SK-N-SH (cell line): ENCODE data around the gene PRKN. TPM values are rescaled to one million over a fixed set of nuclear protein-coding genes. Genes with fewer than 3 reads are reported as not detected.

ENCODE experiments used
- CTCF ChIA-PET: fragments of 300-600, 350-600 bp; formaldehyde crosslinking; extraction: SDS; loops from one replicate; lab custom pipeline; 2021; lab: Yijun Ruan, JAX
- POLR2A ChIA-PET: fragments of 350-600 bp; sonication (Branson Sonifier 250); formaldehyde crosslinking; extraction: SDS; loops from one replicate; lab custom pipeline; 2020; ENCODE audit warnings: antibody characterized with exemption, inconsistent platforms; lab: Yijun Ruan, JAX
- DNase-seq: peaks from one replicate; pipeline ENCODE4 v3.0.0; 2012
- H2AFZ ChIP-seq: fragments of 200-600 bp; sonication (generic); 2 replicates; pipeline ENCODE4 v1.8.1; 2016; ENCODE audit warnings: antibody characterized with exemption, mild to moderate bottlenecking, low read depth
- H3F3A ChIP-seq: fragments of 200-600 bp; sonication (generic); replicated peaks from 2 replicates; pipeline ENCODE3; 2016; ENCODE audit warnings: antibody characterized with exemption, mild to moderate bottlenecking; ENCODE audit not compliant: insufficient read depth
- H3K27ac ChIP-seq, 2 experiments: fragments of 200-500 bp in 1 of 2; fragments of 200-600 bp in 1 of 2; sonication (Bioruptor generic) in 1 of 2; sonication (generic), shearing (Covaris generic) in 1 of 2; 2 replicates each; pipeline versions ENCODE4 v1.5.1 to v1.6.1; 2014 to 2016; ENCODE audit warnings: low read depth in 2 of 2, inconsistent platforms in 1 of 2, low read length in 1 of 2, mild to moderate bottlenecking in 1 of 2, mixed read lengths in 1 of 2
- H3K27me3 ChIP-seq: fragments of 200-600 bp; sonication (generic), shearing (Covaris generic); 2 replicates; pipeline ENCODE4 v1.6.1; 2016; ENCODE audit warnings: mixed run types; ENCODE audit not compliant: insufficient read depth
- H3K36me3 ChIP-seq, 2 experiments: fragments of 200-500 bp in 1 of 2; fragments of 200-600 bp in 1 of 2; sonication (Bioruptor generic) in 1 of 2; sonication (generic) in 1 of 2; replicated peaks in 1 of 2; 2 replicates each; pipeline versions ENCODE3 to v1.5.1; 2014 to 2016; ENCODE audit warnings: low read length in 1 of 2, mild to moderate bottlenecking in 1 of 2; ENCODE audit not compliant: insufficient read depth in 2 of 2, control insufficient read depth in 1 of 2
- H3K4me1 ChIP-seq, 2 experiments: fragments of 200-500 bp in 1 of 2; fragments of 200-600 bp in 1 of 2; sonication (Bioruptor generic) in 1 of 2; sonication (generic), shearing (Covaris generic) in 1 of 2; 2 replicates each; pipeline versions ENCODE4 v1.5.1 to v1.6.1; 2014 to 2016; ENCODE audit warnings: low read depth in 1 of 2, low read length in 1 of 2, mixed run types in 1 of 2; ENCODE audit not compliant: insufficient read depth in 2 of 2, control insufficient read depth in 1 of 2
- H3K4me2 ChIP-seq: fragments of 200-600 bp; sonication (generic), shearing (Covaris generic); 2 replicates; pipeline ENCODE4 v1.6.1; 2017; ENCODE audit warnings: mixed run types
- H3K4me3 ChIP-seq, 2 experiments: fragments of 200-500 bp in 1 of 2; fragments of 200-600 bp in 1 of 2; sonication (Bioruptor generic) in 1 of 2; sonication (generic), shearing (Covaris generic) in 1 of 2; 2 replicates each; pipeline versions ENCODE4 v1.5.1 to v1.8.1; 2014 to 2016; ENCODE audit warnings: low read depth in 2 of 2, inconsistent platforms in 1 of 2, low read length in 1 of 2, mild to moderate bottlenecking in 1 of 2, mixed read lengths in 1 of 2, moderate library complexity in 1 of 2
- H3K79me2 ChIP-seq: fragments of 200-600 bp; sonication (generic); 2 replicates; pipeline ENCODE4 v1.8.1; 2017; ENCODE audit warnings: mild to moderate bottlenecking; ENCODE audit not compliant: insufficient read depth
- H3K9ac ChIP-seq: fragments of 200-600 bp; sonication (generic); 2 replicates; pipeline ENCODE4 v1.6.1; 2017; ENCODE audit warnings: mixed run types
- H3K9me2 ChIP-seq: fragments of 200-600 bp; sonication (generic); 2 replicates; pipeline ENCODE4 v1.6.1; 2017; ENCODE audit warnings: mixed run types
- H3K9me3 ChIP-seq: fragments of 200-600 bp; sonication (generic); 2 replicates; pipeline ENCODE4 v1.6.1; 2017; ENCODE audit warnings: mixed run types, mild to moderate bottlenecking, moderate library complexity
- H4K20me1 ChIP-seq: fragments of 200-600 bp; sonication (generic); 2 replicates; pipeline ENCODE4 v1.6.1; 2017; ENCODE audit warnings: mild to moderate bottlenecking, mixed run types; ENCODE audit not compliant: insufficient read depth
- EZH2phosphoT487 ChIP-seq: fragments of 200-600 bp; sonication (generic); IDR thresholded peaks from 2 replicates; pipeline ENCODE4 v1.6.1; 2017; ENCODE audit warnings: low read depth, mixed run types, mild to moderate bottlenecking, antibody characterized with exemption, moderate library complexity, borderline replicate concordance
- FOXJ3 ChIP-seq: sonication (generic); formaldehyde crosslinking; IDR thresholded peaks from 2 replicates; pipeline ENCODE4 v1.5.1; 2020; ENCODE audit warnings: mild to moderate bottlenecking, missing genetic modification reagents
- FOXM1 ChIP-seq: IDR thresholded peaks from 2 replicates; pipeline ENCODE4 v1.4.0; 2012; ENCODE audit warnings: low read depth, mild to moderate bottlenecking
- IRF3 ChIP-seq: fragments of 150-350 bp; IDR thresholded peaks from 2 replicates; pipeline ENCODE4 v1.6.1; 2016; ENCODE audit warnings: mild to moderate bottlenecking, low read depth, low read length
- JUND ChIP-seq: IDR thresholded peaks from 2 replicates; pipeline ENCODE4 v1.4.0; 2012
- MAX ChIP-seq: IDR thresholded peaks from 2 replicates; pipeline ENCODE4 v1.4.0; 2012; ENCODE audit warnings: low read depth
- PBX3 ChIP-seq: IDR thresholded peaks from 2 replicates; pipeline ENCODE4; 2012
- POLR2AphosphoS5 ChIP-seq: IDR thresholded peaks from 2 replicates; pipeline ENCODE4 v1.6.1; 2012; ENCODE audit warnings: low read depth, low read length
- RCOR1 ChIP-seq: fragments of 150-350 bp; IDR thresholded peaks from 2 replicates; pipeline ENCODE4 v1.6.1; 2017; ENCODE audit warnings: antibody characterized with exemption, low read length
- REST ChIP-seq: IDR thresholded peaks from 2 replicates; pipeline ENCODE4 v1.6.1; 2012; ENCODE audit warnings: mild to moderate bottlenecking, low read depth, low read length, moderate library complexity
- SIN3A ChIP-seq: IDR thresholded peaks from 2 replicates; pipeline ENCODE4 v1.6.1; 2012; ENCODE audit warnings: low read depth, mild to moderate bottlenecking, low read length, moderate library complexity, borderline replicate concordance
- TAF1 ChIP-seq: IDR thresholded peaks from 2 replicates; pipeline ENCODE4 v1.6.1; 2012; ENCODE audit warnings: low read depth, mild to moderate bottlenecking, low read length, moderate library complexity, borderline replicate concordance
- TCF12 ChIP-seq: IDR thresholded peaks from 2 replicates; pipeline ENCODE4 v1.4.0; 2012
- TEAD4 ChIP-seq: IDR thresholded peaks from 2 replicates; pipeline ENCODE4 v1.4.0; 2012; ENCODE audit warnings: mild to moderate bottlenecking, borderline replicate concordance; ENCODE audit not compliant: insufficient read depth
- USF1 ChIP-seq: IDR thresholded peaks from 2 replicates; pipeline ENCODE4 v1.4.0; 2012; ENCODE audit warnings: low read depth, borderline replicate concordance
- WGBS: methylation state at CpG from one replicate; pipeline ENCODE4 v1.1.6; 2017; ENCODE audit warnings: low lambda C conversion rate; 5-methylcytosine and 5-hydroxymethylcytosine counted together
- polyA plus RNA-seq, 3 experiments: library from polyadenylated mRNA; depleted of rRNA; stranded (reverse); fragments of >200 nt; gene quantifications; 2 replicates each; pipeline ENCODE4 v1.2.3, GENCODE V29; 2012

Gene PRKN
- polyA plus RNA-seq, 1 of the 3 experiments (the other 2 are of a cell fraction) = 0.76 TPM

GRCh38 chr6:161360520-161360919 lies 1367.0 kb downstream of the PRKN start:
- Histone ChIP-seq H3K4me3 (no peak overlapping the region), H3K36me3 (no peaks in the 10 kb centered on the region), H3K4me2 (no peak overlapping the region), H4K20me1 (no peaks in the 10 kb centered on the region), H3K9ac (no peak overlapping the region), H3K79me2 (no peaks in the 10 kb centered on the region), H3F3A (no peaks in the 10 kb centered on the region), H2AFZ (no peak overlapping the region), H3K27me3 (no peaks in the 10 kb centered on the region), H3K9me2 (no peaks in the 10 kb centered on the region), H3K27ac (no peak overlapping the region), H3K4me1 (peaks cover 0 to 4% of the 10 kb centered on the region in 2 experiments; a peak in 1 of 4 replicates), H3K9me3 (no peaks in the 10 kb centered on the region; the same call in 1 of the 2 replicates)
- no peak for TF ChIP-seq FOXM1
- TF ChIP-seq MAX = no peak
- no peak for TF ChIP-seq USF1
- TF ChIP-seq JUND = no peak
- no peak for TF ChIP-seq SIN3A
- TF ChIP-seq IRF3 = no peak
- no peak for TF ChIP-seq FOXJ3 (CRISPR knock-in tag)
- no peak for TF ChIP-seq POLR2AphosphoS5
- no peak for TF ChIP-seq PBX3
- WGBS = 45% methylated on average over 3 of the region's 3 CpGs
- DNase-seq = no peak
- CTCF ChIA-PET = interaction anchor here (1.2 to 5.3 kb wide), 5 partner anchors 10 to 430 kb away, joined by 4 to 24 read pairs (median 20); no protein-coding TSS in a partner anchor
- POLR2A ChIA-PET = no interaction called here

- H3K4me3 ChIP-seq = no peak overlapping the region
- no peaks in the 10 kb centered on the region for H3K9me2 ChIP-seq
- TF ChIP-seq TAF1 (no peak), TCF12 (no peak), RCOR1 (no peak), USF1 (no peak), IRF3 (no peak), REST (no peak), TEAD4 (no peak), EZH2phosphoT487 (no peak)
- H3K9ac ChIP-seq = no peak overlapping the region
- H3K27me3 ChIP-seq = no peaks in the 10 kb centered on the region
- H3K79me2 ChIP-seq = no peaks in the 10 kb centered on the region
- no peaks in the 10 kb centered on the region; the same call in 1 of the 2 replicates for H3K9me3 ChIP-seq
- DNase-seq = no peak
- H4K20me1 ChIP-seq = no peaks in the 10 kb centered on the region
- no peak overlapping the region for H3K27ac ChIP-seq
- no peaks in the 10 kb centered on the region for H3F3A ChIP-seq
- ChIA-PET POLR2A (no interaction called here), CTCF (interaction anchor here (0.8 to 5.3 kb wide), 6 partner anchors 9 to 627 kb away, joined by 3 to 24 read pairs (median 12); no protein-coding TSS in a partner anchor)
- no peaks in the 10 kb centered on the region for H3K36me3 ChIP-seq
- no peak overlapping the region for H3K4me2 ChIP-seq
- H2AFZ ChIP-seq = no peak overlapping the region
- peaks cover 0 to 4% of the 10 kb centered on the region in 2 experiments; a peak in 1 of 4 replicates for H3K4me1 ChIP-seq
- WGBS = no CpG with 5 or more reads among the region's 5 CpGs
Measured at GRCh38 chr6:161359618-161359945, 1368.0 kb downstream of the PRKN start.
